ENCODE measurements around the gene PTPRN2.

PTPRN2 gene

GRCh38 chr7:158133515-158134271 is 453.9 kb downstream of the PTPRN2 start:
- no peak overlapping the region for H3K4me3 ChIP-seq (ENCODE audit: low read depth, low read length)
- TF ChIP-seq CTCF (IDR thresholded peaks at IDR 0.05; ENCODE audit: borderline replicate concordance, insufficient read depth, low read depth, low read length): no peak

DNA sequence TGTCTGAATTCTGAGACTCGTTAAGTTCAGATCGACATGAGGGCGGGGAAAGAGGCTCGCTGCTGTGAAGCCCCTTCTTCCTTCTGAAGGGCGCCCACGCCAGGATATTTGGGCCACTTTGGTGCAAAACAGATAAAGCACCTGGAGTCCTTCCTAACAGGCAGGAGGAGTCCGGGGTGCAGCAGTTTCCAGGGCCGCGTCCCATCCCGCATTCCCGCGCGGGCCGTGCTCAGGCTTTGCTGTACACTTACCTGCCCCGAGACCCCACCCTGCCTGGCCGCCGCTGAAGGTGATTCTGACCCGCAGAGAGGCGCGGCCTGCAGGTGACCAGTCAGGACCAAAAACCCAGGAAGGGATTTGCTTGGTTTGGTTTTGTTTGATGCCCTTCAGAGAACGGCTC is 454.6 kb downstream of the PTPRN2 start:
- no peak for TF ChIP-seq CTCF (IDR thresholded peaks at IDR 0.05; ENCODE audit: borderline replicate concordance, insufficient read depth, low read depth, low read length)
- no peak overlapping the region for H3K4me3 ChIP-seq (ENCODE audit: low read depth, low read length)

- no peak overlapping the region for H3K4me3 ChIP-seq (ENCODE audit: low read depth, low read length)
- TF ChIP-seq CTCF (IDR thresholded peaks at IDR 0.05; ENCODE audit: borderline replicate concordance, insufficient read depth, low read depth, low read length): no peak
Measured at GRCh38 chr7:158130023-158130409, 457.6 kb downstream of the PTPRN2 start.

DNA sequence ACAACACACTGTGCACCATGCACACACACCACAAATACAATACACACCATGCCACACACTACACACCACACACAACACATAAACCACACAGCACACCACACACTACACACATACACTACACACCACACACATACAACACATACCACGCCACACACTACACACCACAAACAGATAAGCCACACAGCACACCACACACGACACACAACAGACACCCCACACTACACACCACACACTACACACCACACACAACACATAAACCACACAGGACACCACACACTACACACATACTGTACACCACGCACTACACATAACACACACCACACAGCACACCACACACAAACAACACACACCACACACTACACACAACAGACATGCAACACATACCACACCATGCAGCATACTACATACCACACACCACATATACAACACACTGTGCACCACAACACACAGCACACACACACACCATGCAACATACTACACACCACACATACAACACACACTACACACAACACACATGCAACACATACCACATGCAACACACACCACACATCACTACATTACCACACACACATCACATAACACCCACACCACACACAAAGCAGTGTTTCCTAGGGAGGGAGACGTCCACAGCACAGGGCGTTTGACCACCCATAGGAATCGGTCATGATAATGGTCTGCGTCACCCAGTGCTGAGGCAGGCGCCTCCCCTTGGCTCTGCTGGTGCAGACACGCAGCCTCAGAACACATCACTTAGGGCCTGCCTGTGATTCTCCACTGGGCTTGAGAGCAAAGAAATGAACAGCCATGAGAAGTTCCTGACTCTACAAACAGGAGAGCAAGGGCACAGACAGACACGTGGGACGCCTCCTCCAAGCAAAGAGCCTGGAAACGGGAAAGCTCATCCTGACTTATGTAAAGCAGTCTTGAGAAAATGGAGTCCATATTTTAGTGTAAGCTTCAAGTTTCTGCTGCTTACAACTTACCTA is 458.3 kb downstream of the PTPRN2 start:
- no peak for TF ChIP-seq CTCF (IDR thresholded peaks at IDR 0.05; ENCODE audit: borderline replicate concordance, insufficient read depth, low read depth, low read length)
- no peak overlapping the region for H3K4me3 ChIP-seq (ENCODE audit: low read depth, low read length)

DNA sequence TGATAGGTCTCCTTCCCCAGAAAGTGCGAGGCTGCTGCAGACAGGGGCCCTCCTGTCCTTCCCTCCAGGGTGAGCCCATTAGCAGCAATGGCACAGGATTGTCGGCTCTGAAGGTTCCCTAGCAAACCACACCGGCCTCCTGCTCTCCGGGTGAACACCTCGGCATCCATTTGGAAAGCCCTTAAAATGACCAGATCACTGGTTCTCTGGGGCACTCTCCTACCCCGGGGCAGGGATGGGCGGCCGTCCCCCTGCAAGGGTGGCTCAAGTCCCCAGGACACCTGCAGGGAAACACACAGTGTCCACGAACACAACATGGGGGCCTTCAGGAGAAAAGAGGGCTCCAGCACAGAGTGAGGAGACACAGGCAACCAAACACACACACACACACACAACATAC is 459.1 kb downstream of the PTPRN2 start:
- no peak overlapping the region for H3K4me3 ChIP-seq (ENCODE audit: low read depth, low read length)

GRCh38 chr7:158127241-158127640 is 460.4 kb downstream of the PTPRN2 start:
- TF ChIP-seq CTCF (IDR thresholded peaks at IDR 0.05; ENCODE audit: borderline replicate concordance, insufficient read depth, low read depth, low read length): no peak
- H3K4me3 ChIP-seq (ENCODE audit: low read depth, low read length): no peak overlapping the region

More for the DNA sequence above, 459.1 kb downstream of the PTPRN2 start:
- no peak for TF ChIP-seq CTCF (IDR thresholded peaks at IDR 0.05; ENCODE audit: borderline replicate concordance, insufficient read depth, low read depth, low read length)
